ENCODE data around the gene STK35. TPM values are rescaled to one million over a fixed set of nuclear protein-coding genes. Genes with fewer than 3 reads are reported as not detected.
A peak's percentile ranks its signal among the peaks of the same experiment; 100 is the strongest.

STK35 gene
- total and polyA plus RNA-seq, 5 experiments from 2014 or later: 4.5 to 18.3 (median 5.9) TPM

- H3K4me1 Mint-ChIP-seq: peaks cover 45 to 87% (median 82%) of the 10 kb centered on the region in 4 donors
- ATAC-seq: no peak
- no peak for DNase-seq
- POLR2A ChIA-PET: no interaction called here
- H3K27ac Mint-ChIP-seq: peak overlapping the region in 3 of 10 donors; percentile 20 to 74 (median 61)
- H3K36me3 Mint-ChIP-seq: peaks cover 0 to 29% (median 0%) of the 10 kb centered on the region in 3 donors
- peak overlapping the region in 1 of 10 donors; percentile 24 for H3K4me3 Mint-ChIP-seq
- H3K27me3 Mint-ChIP-seq: no peaks in the 10 kb centered on the region
- H3K9me3 Mint-ChIP-seq: no peaks in the 10 kb centered on the region
Measured at GRCh38 chr20:2127238-2127637, 25.6 kb downstream of the STK35 start.

- Mint-ChIP-seq H3K36me3 (peaks cover 0 to 31% (median 0%) of the 10 kb centered on the region in 3 donors), H3K4me1 (peaks cover 45 to 88% (median 82%) of the 10 kb centered on the region in 4 donors), H3K27ac (peak overlapping the region in 1 of 10 donors; percentile 40), H3K27me3 (no peaks in the 10 kb centered on the region), H3K9me3 (no peaks in the 10 kb centered on the region), H3K4me3 (no peak overlapping the region)
- ATAC-seq (no peak), DNase-seq (no peak)
- POLR2A ChIA-PET: no interaction called here
Measured at GRCh38 chr20:2128542-2128941, 26.9 kb downstream of the STK35 start.

GRCh38 chr20:2130062-2130591 is 28.5 kb downstream of the STK35 start:
- DNase-seq (no peak), ATAC-seq (no peak)
- peak overlapping the region in 4 of 10 donors; percentile 29 to 83 (median 57) for H3K27ac Mint-ChIP-seq
- H3K4me1 Mint-ChIP-seq: peaks cover 42 to 72% (median 71%) of the 10 kb centered on the region in 4 donors
- no peaks in the 10 kb centered on the region for H3K9me3 Mint-ChIP-seq
- no peaks in the 10 kb centered on the region for H3K27me3 Mint-ChIP-seq
- peaks cover 0 to 32% (median 0%) of the 10 kb centered on the region in 3 donors for H3K36me3 Mint-ChIP-seq
- H3K4me3 Mint-ChIP-seq: peak overlapping the region in 1 of 10 donors; percentile 6
- POLR2A ChIA-PET: no interaction called here

GRCh38 chr20:2130683-2131082 is 29.1 kb downstream of the STK35 start:
- ATAC-seq: no peak

GRCh38 chr20:2131366-2131765 is 29.7 kb downstream of the STK35 start:
- H3K27ac Mint-ChIP-seq: no peak overlapping the region
- no peaks in the 10 kb centered on the region for H3K9me3 Mint-ChIP-seq
- peaks cover 0 to 26% (median 0%) of the 10 kb centered on the region in 3 donors for H3K36me3 Mint-ChIP-seq
- no peak overlapping the region for H3K4me3 Mint-ChIP-seq
- no peak for ATAC-seq
- H3K27me3 Mint-ChIP-seq: no peaks in the 10 kb centered on the region
- DNase-seq: no peak
- peaks cover 34 to 67% (median 63%) of the 10 kb centered on the region in 4 donors for H3K4me1 Mint-ChIP-seq
- POLR2A ChIA-PET: interaction anchor here (1.3 kb wide), 1 partner anchor 8 kb away, joined by 3 read pairs; no protein-coding TSS in a partner anchor

More at GRCh38 chr20:2130683-2131082, 29.1 kb downstream of the STK35 start:
- H3K36me3 Mint-ChIP-seq: peaks cover 0 to 26% (median 0%) of the 10 kb centered on the region in 3 donors
- no peaks in the 10 kb centered on the region for H3K9me3 Mint-ChIP-seq
- no peak for DNase-seq
- H3K27ac Mint-ChIP-seq: peak overlapping the region in 1 of 10 donors; percentile 83
- no peak overlapping the region for H3K4me3 Mint-ChIP-seq
- POLR2A ChIA-PET: no interaction called here
- H3K4me1 Mint-ChIP-seq: peaks cover 37 to 72% (median 66%) of the 10 kb centered on the region in 4 donors
- H3K27me3 Mint-ChIP-seq: no peaks in the 10 kb centered on the region

- Mint-ChIP-seq H3K9me3 (no peaks in the 10 kb centered on the region), H3K4me1 (peaks cover 38 to 66% (median 59%) of the 10 kb centered on the region in 4 donors), H3K4me3 (no peak overlapping the region), H3K36me3 (peaks cover 0 to 26% (median 0%) of the 10 kb centered on the region in 3 donors), H3K27me3 (no peaks in the 10 kb centered on the region), H3K27ac (peak overlapping the region in 2 of 10 donors; percentile 25 to 52)
- DNase-seq: no peak
- POLR2A ChIA-PET: interaction anchor here (1.3 kb wide), 1 partner anchor 9 kb away, joined by 3 read pairs; no protein-coding TSS in a partner anchor
- no peak for ATAC-seq
Measured at GRCh38 chr20:2132461-2132901, 30.9 kb downstream of the STK35 start.

GRCh38 chr20:2133318-2134183 is 31.9 kb downstream of the STK35 start:
- peaks cover 0 to 26% (median 0%) of the 10 kb centered on the region in 3 donors for H3K36me3 Mint-ChIP-seq
- H3K4me1 Mint-ChIP-seq: peaks cover 33 to 63% (median 50%) of the 10 kb centered on the region in 4 donors
- no peaks in the 10 kb centered on the region for H3K27me3 Mint-ChIP-seq
- no peak overlapping the region for H3K4me3 Mint-ChIP-seq
- POLR2A ChIA-PET: no interaction called here
- H3K27ac Mint-ChIP-seq: peak overlapping the region in 4 of 10 donors; percentile 2 to 67 (median 44)
- no peak for ATAC-seq
- no peak for DNase-seq
- no peaks in the 10 kb centered on the region for H3K9me3 Mint-ChIP-seq

GRCh38 chr20:2135013-2135412 is 33.4 kb downstream of the STK35 start:
- Mint-ChIP-seq H3K4me3 (no peak overlapping the region), H3K27me3 (no peaks in the 10 kb centered on the region), H3K9me3 (no peaks in the 10 kb centered on the region), H3K4me1 (peaks cover 28 to 60% (median 45%) of the 10 kb centered on the region in 4 donors), H3K27ac (peak overlapping the region in 2 of 10 donors; percentile 24 to 80), H3K36me3 (peaks cover 0 to 17% (median 0%) of the 10 kb centered on the region in 3 donors)
- DNase-seq (no peak), ATAC-seq (no peak)
- POLR2A ChIA-PET: no interaction called here

GRCh38 chr20:2136275-2136674 is 34.6 kb downstream of the STK35 start:
- Mint-ChIP-seq H3K4me3 (no peak overlapping the region), H3K4me1 (peaks cover 23 to 52% (median 36%) of the 10 kb centered on the region in 4 donors), H3K27me3 (no peaks in the 10 kb centered on the region), H3K36me3 (peaks cover 0 to 21% (median 0%) of the 10 kb centered on the region in 3 donors), H3K27ac (no peak overlapping the region), H3K9me3 (no peaks in the 10 kb centered on the region)
- no peak for DNase-seq
- POLR2A ChIA-PET: no interaction called here
- ATAC-seq: no peak

GRCh38 chr20:2137552-2138201 is 36.0 kb downstream of the STK35 start:
- H3K4me1 Mint-ChIP-seq: peaks cover 18 to 44% (median 28%) of the 10 kb centered on the region in 4 donors
- no peak overlapping the region for H3K4me3 Mint-ChIP-seq
- H3K27ac Mint-ChIP-seq: peak overlapping the region in 2 of 10 donors; percentile 8 to 11
- POLR2A ChIA-PET: no interaction called here
- no peaks in the 10 kb centered on the region for H3K27me3 Mint-ChIP-seq
- H3K9me3 Mint-ChIP-seq: no peaks in the 10 kb centered on the region
- DNase-seq (no peak), ATAC-seq (no peak)
- H3K36me3 Mint-ChIP-seq: peaks cover 0 to 20% (median 0%) of the 10 kb centered on the region in 3 donors

- H3K9me3 Mint-ChIP-seq: no peaks in the 10 kb centered on the region
- POLR2A ChIA-PET: no interaction called here
- DNase-seq (no peak), ATAC-seq (no peak)
- no peak overlapping the region for H3K27ac Mint-ChIP-seq
- H3K4me1 Mint-ChIP-seq: peaks cover 15 to 37% (median 22%) of the 10 kb centered on the region in 4 donors
- H3K4me3 Mint-ChIP-seq: no peak overlapping the region
- no peaks in the 10 kb centered on the region for H3K27me3 Mint-ChIP-seq
- H3K36me3 Mint-ChIP-seq: peaks cover 0 to 23% (median 0%) of the 10 kb centered on the region in 3 donors
Measured at GRCh38 chr20:2138396-2138795, 36.8 kb downstream of the STK35 start.

- no peak overlapping the region for H3K4me3 Mint-ChIP-seq
- ATAC-seq (no peak), DNase-seq (no peak)
- H3K27ac Mint-ChIP-seq: peak overlapping the region in 3 of 10 donors; percentile 57 to 68 (median 59)
- peaks cover 10 to 35% (median 22%) of the 10 kb centered on the region in 4 donors for H3K4me1 Mint-ChIP-seq
- H3K27me3 Mint-ChIP-seq: no peaks in the 10 kb centered on the region
- no peaks in the 10 kb centered on the region for H3K9me3 Mint-ChIP-seq
- H3K36me3 Mint-ChIP-seq: peaks cover 0 to 30% (median 4%) of the 10 kb centered on the region in 3 donors
- POLR2A ChIA-PET: no interaction called here
Measured at GRCh38 chr20:2139250-2139649, 37.6 kb downstream of the STK35 start.

Measured in naive thymus-derived CD8-positive, alpha-beta T cell (primary cell).